GM23338 (cell line): ENCODE measurements around the gene TRABD2A.

ENCODE experiments used
- EZH2 ChIP-seq: fragments of 200-600 bp; sonication (generic); IDR thresholded peaks from one replicate; pipeline ENCODE4 v1.8.0; 2017; ENCODE audit warnings: antibody characterized with exemption, mild to moderate bottlenecking, low read depth; ENCODE audit not compliant: unreplicated experiment
- EZH2phosphoT487 ChIP-seq: fragments of 200-600 bp; sonication (generic); IDR thresholded peaks from one replicate; pipeline ENCODE4 v1.8.1; 2018; ENCODE audit warnings: antibody characterized with exemption; ENCODE audit not compliant: unreplicated experiment
- NANOG ChIP-seq: IDR thresholded peaks from 2 replicates; pipeline ENCODE4 v1.6.1; 2016; ENCODE audit warnings: antibody characterized with exemption, borderline replicate concordance
- POLR2AphosphoS5 ChIP-seq: IDR thresholded peaks from 2 replicates; pipeline ENCODE4 v1.6.1; 2016; ENCODE audit warnings: antibody characterized with exemption, low read depth
- ZNF114 ChIP-seq: fragments of 250-450 bp; sonication (Bioruptor Pico); IDR thresholded peaks from 2 replicates; pipeline ENCODE4 v1.5.0; 2020; ENCODE audit warnings: mild to moderate bottlenecking, moderate library complexity
- ZNF331 ChIP-seq: fragments of 250-450 bp; sonication (Bioruptor Pico); IDR thresholded peaks from 2 replicates; pipeline ENCODE4 v1.5.0; 2020; ENCODE audit warnings: low read depth, mild to moderate bottlenecking, moderate library complexity
- TF ChIP-seq, protein P1 (sequence below): IDR thresholded peaks from 2 replicates; pipeline ENCODE4 v1.6.1; 2016; ENCODE audit warnings: antibody characterized with exemption
- TF ChIP-seq, protein P2 (sequence below), 2 experiments: fragments of 200-600 bp in 1 of 2; sonication (generic) in 1 of 2; conservative IDR thresholded peaks; 2 replicates each; pipeline versions ENCODE4 v1.5.1 to v1.6.1; 2016 to 2017; ENCODE audit warnings: antibody characterized with exemption in 2 of 2, low read depth in 2 of 2, mild to moderate bottlenecking in 2 of 2, moderate library complexity in 1 of 2
- TF ChIP-seq, protein P3 (sequence below): IDR thresholded peaks from one replicate; pipeline ENCODE4 v1.6.1; 2018; ENCODE audit warnings: antibody characterized with exemption; ENCODE audit not compliant: unreplicated experiment

DNA sequence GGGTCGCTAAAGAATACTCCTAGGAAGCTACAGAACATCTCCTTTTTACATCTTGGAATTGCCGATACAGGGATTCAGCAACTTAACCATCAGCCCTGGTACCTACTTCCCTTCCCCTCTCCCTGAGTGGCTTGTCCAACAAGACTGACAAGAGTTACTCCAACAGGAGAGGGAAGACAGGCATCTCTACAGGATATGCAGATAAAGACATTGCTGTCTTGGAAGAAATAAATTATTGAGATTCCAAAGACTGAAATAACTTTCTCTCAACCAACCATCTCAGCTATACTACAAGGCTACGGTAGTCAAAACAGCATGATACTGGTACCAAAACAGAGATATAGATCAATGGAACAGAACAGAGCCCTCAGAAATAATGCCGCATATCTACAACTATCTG lies 87.2 kb downstream of the TRABD2A start:
- TF ChIP-seq, protein P1, sequence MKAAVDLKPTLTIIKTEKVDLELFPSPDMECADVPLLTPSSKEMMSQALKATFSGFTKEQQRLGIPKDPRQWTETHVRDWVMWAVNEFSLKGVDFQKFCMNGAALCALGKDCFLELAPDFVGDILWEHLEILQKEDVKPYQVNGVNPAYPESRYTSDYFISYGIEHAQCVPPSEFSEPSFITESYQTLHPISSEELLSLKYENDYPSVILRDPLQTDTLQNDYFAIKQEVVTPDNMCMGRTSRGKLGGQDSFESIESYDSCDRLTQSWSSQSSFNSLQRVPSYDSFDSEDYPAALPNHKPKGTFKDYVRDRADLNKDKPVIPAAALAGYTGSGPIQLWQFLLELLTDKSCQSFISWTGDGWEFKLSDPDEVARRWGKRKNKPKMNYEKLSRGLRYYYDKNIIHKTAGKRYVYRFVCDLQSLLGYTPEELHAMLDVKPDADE, result no peak
- no peak for TF ChIP-seq EZH2
- TF ChIP-seq, protein P2, sequence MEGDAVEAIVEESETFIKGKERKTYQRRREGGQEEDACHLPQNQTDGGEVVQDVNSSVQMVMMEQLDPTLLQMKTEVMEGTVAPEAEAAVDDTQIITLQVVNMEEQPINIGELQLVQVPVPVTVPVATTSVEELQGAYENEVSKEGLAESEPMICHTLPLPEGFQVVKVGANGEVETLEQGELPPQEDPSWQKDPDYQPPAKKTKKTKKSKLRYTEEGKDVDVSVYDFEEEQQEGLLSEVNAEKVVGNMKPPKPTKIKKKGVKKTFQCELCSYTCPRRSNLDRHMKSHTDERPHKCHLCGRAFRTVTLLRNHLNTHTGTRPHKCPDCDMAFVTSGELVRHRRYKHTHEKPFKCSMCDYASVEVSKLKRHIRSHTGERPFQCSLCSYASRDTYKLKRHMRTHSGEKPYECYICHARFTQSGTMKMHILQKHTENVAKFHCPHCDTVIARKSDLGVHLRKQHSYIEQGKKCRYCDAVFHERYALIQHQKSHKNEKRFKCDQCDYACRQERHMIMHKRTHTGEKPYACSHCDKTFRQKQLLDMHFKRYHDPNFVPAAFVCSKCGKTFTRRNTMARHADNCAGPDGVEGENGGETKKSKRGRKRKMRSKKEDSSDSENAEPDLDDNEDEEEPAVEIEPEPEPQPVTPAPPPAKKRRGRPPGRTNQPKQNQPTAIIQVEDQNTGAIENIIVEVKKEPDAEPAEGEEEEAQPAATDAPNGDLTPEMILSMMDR (conservative IDR thresholded peaks at IDR 0.05; ENCODE audit: low read depth in 2 of 2), result no peak
- no peak for TF ChIP-seq POLR2AphosphoS5
- no peak for TF ChIP-seq EZH2phosphoT487
- TF ChIP-seq NANOG, result no peak
- TF ChIP-seq ZNF114 (CRISPR knock-in tag), result no peak
- no peak for TF ChIP-seq ZNF331 (CRISPR knock-in tag)
- TF ChIP-seq, protein P3, sequence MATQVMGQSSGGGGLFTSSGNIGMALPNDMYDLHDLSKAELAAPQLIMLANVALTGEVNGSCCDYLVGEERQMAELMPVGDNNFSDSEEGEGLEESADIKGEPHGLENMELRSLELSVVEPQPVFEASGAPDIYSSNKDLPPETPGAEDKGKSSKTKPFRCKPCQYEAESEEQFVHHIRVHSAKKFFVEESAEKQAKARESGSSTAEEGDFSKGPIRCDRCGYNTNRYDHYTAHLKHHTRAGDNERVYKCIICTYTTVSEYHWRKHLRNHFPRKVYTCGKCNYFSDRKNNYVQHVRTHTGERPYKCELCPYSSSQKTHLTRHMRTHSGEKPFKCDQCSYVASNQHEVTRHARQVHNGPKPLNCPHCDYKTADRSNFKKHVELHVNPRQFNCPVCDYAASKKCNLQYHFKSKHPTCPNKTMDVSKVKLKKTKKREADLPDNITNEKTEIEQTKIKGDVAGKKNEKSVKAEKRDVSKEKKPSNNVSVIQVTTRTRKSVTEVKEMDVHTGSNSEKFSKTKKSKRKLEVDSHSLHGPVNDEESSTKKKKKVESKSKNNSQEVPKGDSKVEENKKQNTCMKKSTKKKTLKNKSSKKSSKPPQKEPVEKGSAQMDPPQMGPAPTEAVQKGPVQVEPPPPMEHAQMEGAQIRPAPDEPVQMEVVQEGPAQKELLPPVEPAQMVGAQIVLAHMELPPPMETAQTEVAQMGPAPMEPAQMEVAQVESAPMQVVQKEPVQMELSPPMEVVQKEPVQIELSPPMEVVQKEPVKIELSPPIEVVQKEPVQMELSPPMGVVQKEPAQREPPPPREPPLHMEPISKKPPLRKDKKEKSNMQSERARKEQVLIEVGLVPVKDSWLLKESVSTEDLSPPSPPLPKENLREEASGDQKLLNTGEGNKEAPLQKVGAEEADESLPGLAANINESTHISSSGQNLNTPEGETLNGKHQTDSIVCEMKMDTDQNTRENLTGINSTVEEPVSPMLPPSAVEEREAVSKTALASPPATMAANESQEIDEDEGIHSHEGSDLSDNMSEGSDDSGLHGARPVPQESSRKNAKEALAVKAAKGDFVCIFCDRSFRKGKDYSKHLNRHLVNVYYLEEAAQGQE, result no peak
